Skeletal muscle cell (primary cell): ENCODE data around the gene ATXN10.
"Not testable (repeated sequence)": the region's sequence is repeated elsewhere in the genome, so short reads cannot be mapped to it uniquely, and the experiment has no call there.

ENCODE experiments used
- DNase-seq: peaks from one replicate; pipeline ENCODE4 v3.0.0-alpha.2; 2010; ENCODE audit warnings: low read depth
- H3K4me3 ChIP-seq: 2 replicates; pipeline ENCODE4 v1.5.1; 2011; ENCODE audit warnings: low read depth, mild to moderate bottlenecking, control low read depth, low read length, moderate library complexity

Gene ATXN10

DNA sequence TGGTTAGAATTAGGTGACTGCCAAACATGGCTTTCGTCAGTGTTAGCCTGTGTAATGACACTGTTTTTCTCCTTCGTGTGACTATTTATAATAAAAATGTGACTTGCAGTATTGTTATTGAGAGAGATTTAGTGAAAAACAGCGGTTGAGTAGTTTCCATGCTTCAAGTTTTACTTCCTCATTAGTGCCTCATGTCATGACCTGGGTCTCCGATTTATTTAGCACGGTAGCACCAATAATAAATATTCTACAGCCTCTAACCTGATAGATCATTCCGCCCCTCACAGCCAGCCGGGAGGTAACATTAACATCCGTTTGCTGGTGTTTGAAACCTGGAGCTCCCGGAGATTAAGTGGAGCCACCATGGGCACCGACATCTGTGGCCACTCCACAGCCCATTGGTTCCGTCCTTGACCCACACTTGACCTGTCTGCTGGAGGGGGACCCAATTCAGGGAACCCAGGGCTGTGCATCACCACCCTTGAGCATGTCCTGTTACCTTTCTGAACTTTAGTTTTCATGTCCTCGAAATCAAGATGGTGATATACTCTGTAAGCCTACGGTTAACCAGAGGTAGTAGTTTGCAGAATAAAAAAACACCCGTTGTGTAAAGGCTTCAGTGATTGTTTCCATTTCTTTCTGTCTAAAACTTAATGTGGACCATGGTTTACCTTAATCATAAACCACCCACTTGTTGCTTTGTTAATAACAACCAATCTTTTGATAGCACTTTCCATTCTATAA is 104.1 kb downstream of the ATXN10 start:
- DNase-seq, result no peak
- H3K4me3 ChIP-seq, result no peak overlapping the region

DNA sequence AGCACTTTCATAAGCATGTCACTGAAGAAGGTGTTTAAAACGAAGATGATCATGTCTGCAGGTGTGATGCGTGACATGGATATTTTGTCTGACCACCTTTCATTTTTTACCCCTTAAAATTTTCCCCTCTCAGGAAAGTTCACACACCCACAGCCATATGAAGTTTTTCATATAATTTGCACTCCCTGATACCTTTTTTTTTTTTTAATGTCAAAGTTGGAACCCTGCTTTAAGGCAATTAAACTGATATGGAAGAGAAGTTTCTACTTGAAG is 104.6 kb downstream of the ATXN10 start:
- no peak overlapping the region for H3K4me3 ChIP-seq
- DNase-seq, result no peak

- no peak for DNase-seq
- H3K4me3 ChIP-seq, result no peak overlapping the region
Measured at GRCh38 chr22:45777046-45777851, 105.6 kb downstream of the ATXN10 start.

GRCh38 chr22:45777852-45778375 is 106.3 kb downstream of the ATXN10 start:
- DNase-seq, result no peak
- no peak overlapping the region for H3K4me3 ChIP-seq

GRCh38 chr22:45781459-45781858 is 109.8 kb downstream of the ATXN10 start:
- H3K4me3 ChIP-seq, result no peak overlapping the region
- DNase-seq, result no peak

DNA sequence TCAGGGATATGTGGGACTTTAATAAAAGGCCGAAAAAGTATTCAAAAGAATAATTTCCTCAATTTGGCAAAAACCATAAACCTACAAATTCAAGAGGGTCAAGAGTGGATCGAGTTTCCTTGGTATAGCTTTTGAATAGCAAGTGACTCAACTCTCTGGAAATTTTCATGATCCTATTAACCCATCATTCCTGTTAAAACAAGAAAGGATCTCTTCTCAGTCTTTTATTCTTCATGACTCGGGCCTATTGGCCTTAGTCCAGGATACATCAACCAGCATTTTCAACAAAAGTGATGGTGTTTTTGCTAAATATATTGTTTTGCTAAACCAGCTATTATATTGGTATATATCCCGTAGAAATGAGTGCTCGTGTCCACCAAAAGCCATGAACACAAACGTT is 110.3 kb downstream of the ATXN10 start:
- no peak overlapping the region for H3K4me3 ChIP-seq
- no peak for DNase-seq

DNA sequence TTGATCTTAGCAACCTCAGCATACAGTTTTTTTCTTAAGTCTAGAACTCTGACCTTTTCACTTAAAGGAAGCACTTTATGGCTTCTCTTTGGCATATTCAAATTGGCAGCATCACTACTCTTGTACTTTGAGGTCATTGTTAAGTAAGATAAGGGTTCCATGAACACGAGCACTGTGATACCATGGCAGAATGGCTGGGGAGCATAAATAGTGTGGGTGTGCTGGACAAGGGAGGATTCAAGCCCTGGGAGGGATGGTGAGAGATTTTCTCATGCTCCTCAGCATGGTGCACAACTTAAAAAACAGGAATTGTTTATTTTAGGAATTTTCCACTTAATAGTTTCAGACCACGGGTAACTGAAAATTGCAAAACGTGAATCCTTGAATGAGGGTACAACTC is 111.4 kb downstream of the ATXN10 start:
- DNase-seq, result no peak
- H3K4me3 ChIP-seq, result no peak overlapping the region

- no peak for DNase-seq
- no peak overlapping the region for H3K4me3 ChIP-seq
Measured at GRCh38 chr22:45783690-45784089, 112.1 kb downstream of the ATXN10 start.

DNA sequence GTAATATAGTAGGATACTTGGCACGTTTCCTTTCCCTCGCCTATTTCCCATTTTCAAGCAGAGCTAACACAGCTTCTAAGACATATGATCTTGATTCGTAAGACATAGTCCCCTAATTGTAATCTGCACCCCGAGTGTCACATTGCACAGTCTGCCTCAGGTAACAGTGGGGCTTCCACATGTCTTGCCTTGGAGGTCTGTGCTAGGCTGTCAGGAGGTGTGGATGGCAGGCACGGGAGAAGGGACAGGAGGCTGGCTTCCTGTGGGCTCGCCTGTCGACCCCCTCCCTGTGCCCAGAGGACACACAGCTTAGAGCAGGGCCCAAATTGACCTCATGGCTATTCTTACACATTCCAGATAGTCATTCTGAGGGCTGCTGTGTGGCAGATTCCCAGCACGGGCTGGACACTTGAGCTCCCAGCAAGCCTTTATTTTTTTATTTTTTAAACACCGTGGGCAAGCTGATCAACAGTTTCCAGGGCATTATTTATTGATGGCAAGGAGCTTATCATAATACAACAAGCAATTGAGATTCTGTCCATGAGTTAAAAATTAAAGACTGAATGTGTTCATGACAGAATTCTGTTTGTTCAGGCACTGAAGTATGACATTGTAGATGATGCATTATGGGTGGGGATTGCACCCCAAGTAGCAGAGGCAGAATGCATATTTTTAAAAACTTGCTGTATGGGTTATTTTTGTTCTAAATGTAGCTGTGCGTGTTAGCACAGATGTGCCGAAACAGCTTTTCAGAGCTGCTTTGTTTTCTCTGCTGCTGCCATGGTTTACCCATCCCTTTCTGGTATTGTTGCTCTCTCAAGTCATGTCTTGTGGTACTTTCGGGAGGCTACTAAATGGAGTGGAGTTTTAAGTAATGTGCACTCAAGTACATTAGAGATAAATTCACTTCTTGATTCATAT is 113.0 kb downstream of the ATXN10 start:
- H3K4me3 ChIP-seq, result no peak overlapping the region

GRCh38 chr22:45785458-45785857 is 113.8 kb downstream of the ATXN10 start:
- DNase-seq, result no peak

More for the DNA sequence above, 113.0 kb downstream of the ATXN10 start:
- DNase-seq, result no peak

DNA sequence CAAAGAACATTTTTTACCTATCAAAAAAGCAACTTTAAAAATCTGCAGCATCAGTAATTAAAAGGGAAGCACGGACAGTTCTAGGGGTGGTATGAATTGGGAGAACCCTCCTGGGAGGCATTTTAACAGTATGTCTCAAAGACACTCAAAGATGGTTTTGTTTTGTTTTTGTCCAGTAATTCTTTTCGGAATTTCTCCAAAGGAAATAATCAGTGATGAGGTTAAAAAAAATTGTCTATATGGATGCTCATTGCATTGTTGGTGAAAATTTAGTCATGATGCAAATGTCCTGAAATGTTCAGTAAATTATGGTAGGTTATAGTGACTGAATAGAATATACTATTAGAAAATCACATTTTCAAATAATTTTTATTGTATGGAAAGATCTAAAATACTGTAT is 115.1 kb downstream of the ATXN10 start:
- no peak for DNase-seq
- no peak overlapping the region for H3K4me3 ChIP-seq

More at GRCh38 chr22:45785458-45785857, 113.8 kb downstream of the ATXN10 start:
- no peak overlapping the region for H3K4me3 ChIP-seq

- no peak for DNase-seq
- H3K4me3 ChIP-seq, result no peak overlapping the region
Measured at GRCh38 chr22:45787759-45788158, 116.1 kb downstream of the ATXN10 start.

DNA sequence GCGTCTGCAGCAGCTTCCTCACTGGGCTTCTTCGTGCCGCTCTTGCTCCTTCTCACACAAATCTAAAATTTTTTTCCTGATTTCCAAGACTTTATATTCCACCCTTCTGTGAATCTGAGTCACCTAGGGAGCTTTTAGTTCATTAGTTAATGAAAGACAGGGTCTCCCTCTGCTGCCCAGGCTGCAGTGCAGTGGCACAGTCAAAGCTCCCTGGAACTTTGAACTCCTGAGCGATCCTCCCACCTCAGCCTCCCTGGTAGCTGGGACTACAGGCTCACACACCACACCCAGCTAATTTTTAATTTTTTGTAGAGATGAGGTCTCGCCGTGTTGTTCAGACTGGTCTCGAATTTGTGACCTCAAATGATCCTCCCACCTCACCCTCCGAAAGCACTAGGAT is 116.9 kb downstream of the ATXN10 start:
- DNase-seq, result no peak
- H3K4me3 ChIP-seq, result no peak overlapping the region

DNA sequence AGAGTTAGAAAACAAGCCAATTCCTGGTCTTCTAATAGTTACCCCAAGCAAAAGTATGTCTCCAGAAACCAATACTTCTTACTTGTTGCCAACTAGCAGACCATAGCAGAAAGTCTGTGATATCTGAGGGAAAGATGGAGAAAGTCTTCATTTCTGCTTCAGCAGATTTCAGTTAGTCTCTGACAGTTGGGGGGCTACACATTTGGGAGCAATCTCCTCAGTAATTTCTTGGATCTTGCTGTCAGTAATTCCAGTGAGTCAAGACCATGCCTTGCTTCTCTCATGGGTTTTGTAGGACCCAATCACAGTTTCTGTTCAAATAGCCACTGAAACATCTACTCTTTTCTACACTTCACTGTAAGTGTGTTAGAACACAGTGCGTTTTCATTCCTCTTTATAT is 118.8 kb downstream of the ATXN10 start:
- no peak for DNase-seq
- H3K4me3 ChIP-seq, result no peak overlapping the region

- no peak overlapping the region for H3K4me3 ChIP-seq
- no peak for DNase-seq
Measured at GRCh38 chr22:45793161-45793560, 121.5 kb downstream of the ATXN10 start.

GRCh38 chr22:45793892-45794291 is 122.3 kb downstream of the ATXN10 start:
- H3K4me3 ChIP-seq, result no peak overlapping the region
- DNase-seq, result no peak

- not testable (repeated sequence) for DNase-seq
Measured at GRCh38 chr22:45796009-45796408, 124.4 kb downstream of the ATXN10 start.

DNA sequence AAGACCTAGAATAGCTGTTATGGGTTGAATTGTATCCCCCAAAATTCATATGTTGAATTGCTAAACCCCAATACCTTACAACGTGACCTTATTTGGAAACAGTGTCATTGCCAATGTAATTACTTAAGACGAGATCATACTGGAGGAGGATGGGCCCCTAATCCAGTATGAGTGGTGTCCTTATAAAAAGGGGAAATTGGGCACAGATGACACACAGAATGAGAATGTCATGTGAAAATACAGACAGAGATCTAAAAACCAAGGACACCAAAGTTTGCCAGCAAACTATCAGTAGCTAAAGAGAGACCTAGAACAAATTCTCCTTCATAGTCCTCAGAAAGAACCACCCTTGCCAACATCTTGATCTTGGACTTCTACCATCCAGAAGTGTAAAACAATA is 127.7 kb downstream of the ATXN10 start:
- DNase-seq, result no peak
- no peak overlapping the region for H3K4me3 ChIP-seq

More at GRCh38 chr22:45796009-45796408, 124.4 kb downstream of the ATXN10 start:
- H3K4me3 ChIP-seq, result not testable (repeated sequence)

DNA sequence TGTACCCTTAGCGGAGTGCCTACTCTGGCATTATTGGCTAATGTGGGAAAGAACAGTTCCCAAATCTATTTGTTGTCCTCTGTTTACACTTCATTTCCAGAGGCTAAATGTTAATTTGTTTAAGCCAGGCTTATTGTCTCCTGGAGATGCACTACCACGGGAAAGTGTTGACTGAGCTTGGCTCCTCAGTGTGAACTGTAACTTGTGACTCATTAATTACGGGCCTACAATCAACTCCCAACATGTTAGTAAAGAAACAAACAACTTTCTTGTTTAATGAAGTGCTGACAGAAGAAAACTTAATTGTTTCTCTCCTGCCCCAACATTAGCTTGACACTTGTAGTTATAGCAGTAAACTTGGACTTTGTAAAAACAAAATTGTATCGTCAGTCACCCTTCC is 130.4 kb downstream of the ATXN10 start:
- no peak for DNase-seq
- H3K4me3 ChIP-seq, result no peak overlapping the region
